Measurements from ENCODE around the gene PHACTR2.
"Not testable (repeated sequence)": the region's sequence is repeated elsewhere in the genome, so short reads cannot be mapped to it uniquely, and the experiment has no call there.

PHACTR2 gene

DNA sequence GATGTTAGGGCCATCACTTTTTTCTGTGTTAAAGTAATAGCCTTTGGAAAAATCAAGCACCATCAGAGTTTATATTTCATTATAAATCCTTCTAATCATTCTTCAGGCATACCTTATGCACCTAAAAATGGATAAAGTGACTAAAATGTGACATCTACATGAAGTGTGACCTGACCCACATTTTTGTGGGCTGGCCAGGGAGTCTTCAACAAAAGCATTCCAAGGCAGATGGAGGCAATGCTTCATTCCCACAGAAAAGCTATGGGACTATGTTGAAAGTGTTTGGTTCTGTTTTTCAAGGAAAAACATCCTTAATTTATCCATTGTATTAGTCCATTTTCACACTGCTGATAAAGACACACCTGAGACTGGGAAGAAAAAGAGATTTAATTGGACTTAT, 106.6 kb downstream of the PHACTR2 start:
- no peak for DNase-seq (ENCODE audit: low read depth, low spot score)
- TF ChIP-seq, protein P1, sequence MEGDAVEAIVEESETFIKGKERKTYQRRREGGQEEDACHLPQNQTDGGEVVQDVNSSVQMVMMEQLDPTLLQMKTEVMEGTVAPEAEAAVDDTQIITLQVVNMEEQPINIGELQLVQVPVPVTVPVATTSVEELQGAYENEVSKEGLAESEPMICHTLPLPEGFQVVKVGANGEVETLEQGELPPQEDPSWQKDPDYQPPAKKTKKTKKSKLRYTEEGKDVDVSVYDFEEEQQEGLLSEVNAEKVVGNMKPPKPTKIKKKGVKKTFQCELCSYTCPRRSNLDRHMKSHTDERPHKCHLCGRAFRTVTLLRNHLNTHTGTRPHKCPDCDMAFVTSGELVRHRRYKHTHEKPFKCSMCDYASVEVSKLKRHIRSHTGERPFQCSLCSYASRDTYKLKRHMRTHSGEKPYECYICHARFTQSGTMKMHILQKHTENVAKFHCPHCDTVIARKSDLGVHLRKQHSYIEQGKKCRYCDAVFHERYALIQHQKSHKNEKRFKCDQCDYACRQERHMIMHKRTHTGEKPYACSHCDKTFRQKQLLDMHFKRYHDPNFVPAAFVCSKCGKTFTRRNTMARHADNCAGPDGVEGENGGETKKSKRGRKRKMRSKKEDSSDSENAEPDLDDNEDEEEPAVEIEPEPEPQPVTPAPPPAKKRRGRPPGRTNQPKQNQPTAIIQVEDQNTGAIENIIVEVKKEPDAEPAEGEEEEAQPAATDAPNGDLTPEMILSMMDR (IDR thresholded peaks at IDR 0.05; ENCODE audit: low read depth, low read length): no peak
- in situ Hi-C loops (cut with HindIII; ENCODE audit: low sequenced_read_pairs): no loop called here
- no peak overlapping the region for H3K4me3 ChIP-seq (ENCODE audit: low read depth, low read length)

DNA sequence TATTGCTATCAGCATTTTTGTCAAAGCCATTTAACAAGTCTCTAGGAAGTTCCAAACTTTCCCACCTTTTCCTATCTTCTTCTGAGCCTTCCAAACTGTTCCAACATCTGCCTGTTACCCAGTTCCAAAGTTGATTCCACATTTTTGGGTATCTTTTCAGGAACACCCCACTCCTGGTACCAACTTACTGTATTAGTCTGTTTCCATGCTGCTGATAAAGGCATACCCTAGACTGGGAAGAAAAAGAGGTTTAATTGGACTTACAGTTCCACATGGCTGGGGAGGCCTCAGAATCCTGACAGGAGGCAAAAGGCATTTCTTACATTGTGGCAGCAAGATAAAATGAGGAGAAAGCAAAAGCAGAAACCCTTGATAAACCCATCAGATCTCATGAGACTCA, 108.6 kb downstream of the PHACTR2 start:
- H3K4me3 ChIP-seq (ENCODE audit: low read depth, low read length); DNase-seq (ENCODE audit: low read depth, low spot score); in situ Hi-C loops (cut with HindIII; ENCODE audit: low sequenced_read_pairs): not testable (repeated sequence)

DNA sequence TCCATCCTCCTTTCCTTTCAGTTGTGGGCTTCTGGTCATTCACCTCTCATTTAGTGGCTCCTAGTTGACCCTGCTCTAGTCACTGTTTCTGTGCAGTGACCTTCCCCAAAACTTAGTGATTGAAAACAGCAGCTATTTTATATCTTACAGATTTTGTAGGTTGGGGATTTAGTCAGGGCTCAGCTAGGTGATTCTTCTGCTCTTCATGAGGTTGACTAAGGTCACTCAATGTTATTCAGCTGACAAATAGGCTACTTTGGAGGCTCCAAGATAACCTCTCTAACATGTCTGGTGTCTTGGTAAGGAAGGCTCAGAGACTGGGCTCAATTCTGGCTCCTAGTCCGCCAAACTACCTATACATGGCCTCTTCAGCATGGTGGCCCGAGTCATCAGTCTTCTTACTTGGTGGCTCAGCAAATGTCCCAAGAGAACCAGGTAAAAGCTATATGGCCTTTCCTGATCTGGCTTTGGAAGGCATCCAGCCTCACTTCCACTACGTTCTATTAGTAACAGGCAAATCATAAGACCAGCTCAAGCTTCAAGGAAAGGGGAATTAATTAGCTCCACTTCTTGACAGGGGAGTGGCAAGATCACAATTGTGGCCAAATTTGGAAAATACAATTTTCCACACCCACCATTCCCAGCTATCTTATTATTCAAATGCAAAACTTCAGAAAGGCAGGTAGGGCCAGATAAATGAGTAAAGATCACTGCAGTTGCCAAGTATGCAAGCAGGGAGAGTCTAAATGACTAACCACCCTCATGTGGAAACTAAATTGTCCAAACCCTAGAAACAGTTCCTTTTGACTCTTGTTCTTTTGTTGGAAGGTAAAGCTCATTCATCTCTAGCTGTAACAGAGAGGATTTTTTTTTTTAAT, 114.9 kb downstream of the PHACTR2 start:
- no peak for DNase-seq (ENCODE audit: low read depth, low spot score)
- TF ChIP-seq, protein P1 (IDR thresholded peaks at IDR 0.05; ENCODE audit: low read depth, low read length): no peak
- H3K4me3 ChIP-seq (ENCODE audit: low read depth, low read length): no peak overlapping the region
- in situ Hi-C loops (cut with HindIII; ENCODE audit: low sequenced_read_pairs): no loop called here

DNA sequence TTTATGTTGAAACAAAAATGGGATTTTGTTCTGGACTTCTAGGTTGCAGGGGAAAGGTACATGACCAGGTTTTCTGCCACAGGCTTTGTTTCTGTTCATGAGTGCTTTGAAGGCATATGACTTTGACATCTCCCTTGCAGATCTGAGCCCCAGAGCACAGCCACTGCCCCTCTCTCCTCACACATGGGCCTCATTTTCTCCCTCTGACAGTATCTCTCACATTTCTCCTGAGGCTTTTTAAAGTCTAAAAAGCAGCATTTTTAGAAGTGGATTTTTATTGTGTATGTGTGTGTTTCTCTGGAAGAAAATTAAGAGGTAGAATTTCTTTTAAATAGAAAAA, 115.5 kb downstream of the PHACTR2 start:
- no peak for DNase-seq (ENCODE audit: low read depth, low spot score)
- no peak overlapping the region for H3K4me3 ChIP-seq (ENCODE audit: low read depth, low read length)
- TF ChIP-seq, protein P1 (IDR thresholded peaks at IDR 0.05; ENCODE audit: low read depth, low read length): no peak
- in situ Hi-C loops (cut with HindIII; ENCODE audit: low sequenced_read_pairs): no loop called here

DNA sequence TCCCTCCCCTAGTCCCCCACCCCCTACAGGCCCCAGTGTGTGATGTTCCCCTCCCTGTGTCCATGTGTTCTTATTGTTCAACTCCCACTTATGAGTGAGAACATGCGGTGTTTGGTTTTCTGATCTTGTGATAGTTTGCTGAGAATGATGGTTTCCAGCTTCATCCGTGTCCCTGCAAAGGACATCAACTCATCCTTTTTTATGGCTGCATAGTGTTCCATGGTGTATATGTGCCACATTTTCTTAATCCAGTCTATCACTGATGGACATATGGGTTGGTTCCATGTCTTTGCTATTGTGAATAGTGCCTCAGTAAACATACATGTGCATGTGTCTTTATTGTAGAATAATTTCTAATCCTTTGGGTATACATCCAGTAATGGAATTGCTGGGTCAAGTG, 118.8 kb downstream of the PHACTR2 start:
- in situ Hi-C loops (cut with HindIII; ENCODE audit: low sequenced_read_pairs); H3K4me3 ChIP-seq (ENCODE audit: low read depth, low read length); DNase-seq (ENCODE audit: low read depth, low spot score): not testable (repeated sequence)

DNA sequence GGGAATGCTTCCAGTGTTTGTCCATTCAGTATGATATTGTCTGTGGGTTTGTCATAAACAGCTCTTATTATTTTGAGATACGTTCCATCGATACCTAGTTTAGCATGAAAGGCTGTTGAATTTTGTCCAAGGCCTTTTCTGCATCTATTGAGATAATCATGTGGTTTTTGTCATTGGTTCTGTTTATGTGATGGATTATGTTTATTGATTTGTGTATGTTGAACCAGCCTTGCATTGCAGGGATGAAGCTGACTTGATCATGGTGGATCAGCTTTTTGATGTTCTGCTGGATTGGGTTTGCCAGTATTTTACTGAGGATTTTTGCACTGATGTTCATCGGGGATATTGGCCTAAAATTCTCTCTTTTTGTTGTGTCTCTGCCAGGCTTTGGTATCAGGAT, 120.7 kb downstream of the PHACTR2 start:
- in situ Hi-C loops (cut with HindIII; ENCODE audit: low sequenced_read_pairs); DNase-seq (ENCODE audit: low read depth, low spot score); H3K4me3 ChIP-seq (ENCODE audit: low read depth, low read length): not testable (repeated sequence)

DNA sequence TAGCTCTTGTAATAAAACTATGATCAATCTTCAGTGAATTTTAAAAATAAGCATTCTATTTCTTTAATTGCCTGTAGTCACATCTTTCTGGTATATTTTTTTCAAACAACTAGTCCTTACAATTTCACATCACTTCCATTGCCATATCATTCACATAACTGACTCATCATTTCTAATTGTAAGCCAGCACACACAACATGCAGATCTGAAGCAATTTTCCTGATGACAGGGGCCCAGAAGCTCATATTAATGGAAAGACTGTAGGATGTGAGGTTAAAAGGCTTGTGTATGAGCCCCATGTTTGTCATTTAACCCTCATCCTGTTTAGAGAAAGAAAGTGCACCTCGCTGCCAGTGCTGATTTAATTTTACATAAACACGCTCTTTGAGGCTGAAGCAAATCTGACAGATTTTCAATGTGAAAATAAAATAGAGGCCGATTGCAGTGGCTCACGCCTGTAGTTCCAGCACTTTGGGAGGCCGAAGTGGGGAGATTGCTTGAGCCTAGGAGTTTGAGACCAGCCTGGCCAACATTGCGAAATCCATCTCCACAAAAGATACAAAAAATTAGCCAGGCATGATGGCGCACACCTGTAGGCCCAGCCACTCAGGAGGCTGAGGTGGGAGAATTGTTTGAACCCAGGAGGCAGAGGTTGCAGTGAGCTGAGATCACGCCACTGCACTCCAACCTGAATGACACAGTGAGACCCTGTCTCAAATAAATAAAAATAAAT, 125.2 kb downstream of the PHACTR2 start:
- in situ Hi-C loops (cut with HindIII; ENCODE audit: low sequenced_read_pairs): no loop called here
- TF ChIP-seq, protein P1 (IDR thresholded peaks at IDR 0.05; ENCODE audit: low read depth, low read length): no peak
- DNase-seq (ENCODE audit: low read depth, low spot score): no peak
- H3K4me3 ChIP-seq (ENCODE audit: low read depth, low read length): no peak overlapping the region
